Lung (tissue), 12 donors: ENCODE results near the gene R3HCC1L. TPM values are rescaled to one million over a fixed set of nuclear protein-coding genes. Genes with fewer than 3 reads are reported as not detected.

ENCODE experiments used
- ATAC-seq: fragments of 200-7000 bp; cut with Tn5 transposase; one replicate; pipeline ENCODE4 v1.9.1; 2020; ENCODE audit warnings: moderate number of reproducible peaks; ENCODE audit not compliant: insufficient read depth, low FRiP score
- DNase-seq, 3 donors: peaks; one replicate each; pipeline ENCODE4 v3.0.0-alpha.2; 2013 to 2017
- H3K27ac ChIP-seq, 2 donors: one replicate each; pipeline ENCODE4 v1.5.1; 2013; ENCODE audit warnings: mild to moderate bottlenecking in 2 of 2, moderate library complexity in 2 of 2, control low read depth in 1 of 2, inconsistent platforms in 1 of 2, low read depth in 1 of 2, low read length in 1 of 2
- H3K27me3 ChIP-seq, 3 donors: one replicate each; pipeline ENCODE4 v1.5.1; 2013; ENCODE audit warnings: low read length in 2 of 3; ENCODE audit not compliant: control insufficient read depth in 3 of 3, insufficient read depth in 3 of 3
- H3K36me3 ChIP-seq, 4 donors: one replicate each; pipeline ENCODE4 v1.5.1; 2013; ENCODE audit warnings: low read length in 4 of 4, mild to moderate bottlenecking in 1 of 4, moderate library complexity in 1 of 4; ENCODE audit not compliant: control insufficient read depth in 4 of 4, insufficient read depth in 4 of 4
- H3K4me1 ChIP-seq, 5 donors: one replicate each; pipeline ENCODE4 v1.5.1; 2013; ENCODE audit warnings: low read length in 5 of 5, mild to moderate bottlenecking in 2 of 5, moderate library complexity in 1 of 5; ENCODE audit not compliant: control insufficient read depth in 5 of 5, insufficient read depth in 5 of 5
- H3K4me3 ChIP-seq: one replicate; pipeline ENCODE4 v1.5.1; 2013; ENCODE audit warnings: mild to moderate bottlenecking, control low read depth, moderate library complexity
- H3K9ac ChIP-seq, 2 donors: one replicate each; pipeline ENCODE4 v1.5.1; 2013; ENCODE audit warnings: low read length in 2 of 2, control low read depth in 1 of 2; ENCODE audit not compliant: insufficient read depth in 1 of 2
- H3K9me3 ChIP-seq, 4 donors: one replicate each; pipeline ENCODE4 v1.5.1; 2013; ENCODE audit warnings: low read length in 3 of 4, mild to moderate bottlenecking in 1 of 4, moderate library complexity in 1 of 4; ENCODE audit not compliant: control insufficient read depth in 4 of 4, insufficient read depth in 3 of 4
- WGBS, 2 donors: extraction: QIAGEN DNeasy Blood & Tissue Kit; methylation state at CpG; one replicate each; pipeline ENCODE4 v1.1.7; 2013; 5-methylcytosine and 5-hydroxymethylcytosine counted together
- polyA plus RNA-seq, 2 donors: library from polyadenylated mRNA; stranded (reverse); fragments of 200-250 nt; gene quantifications; one replicate each; pipeline ENCODE4 v1.2.1, GENCODE V29; 2013
- total RNA-seq, 2 donors: library from RNA; depleted of rRNA in 1 of 2; stranded (reverse); fragments of >200 nt in 1 of 2; gene quantifications; one replicate each; pipeline ENCODE4 v1.2.1, GENCODE V29; 2014 to 2021
- TF ChIP-seq, protein P1 (sequence below): IDR thresholded peaks from 2 replicates; pipeline ENCODE4 v1.5.1; 2012; ENCODE audit warnings: mild to moderate bottlenecking; ENCODE audit errors: control extremely low read depth, extremely low read depth
- donor health status: control.
- donor health status: control.
- donor health status: Bipolar disorder and iron deficiency.
- donor health status: healthy.
- donor health status: DM: yes; HTN: yes; CAD: no.

R3HCC1L gene
- total and polyA plus RNA-seq, 4 donors, result 5.0 to 39.4 (median 11.3) TPM

DNA sequence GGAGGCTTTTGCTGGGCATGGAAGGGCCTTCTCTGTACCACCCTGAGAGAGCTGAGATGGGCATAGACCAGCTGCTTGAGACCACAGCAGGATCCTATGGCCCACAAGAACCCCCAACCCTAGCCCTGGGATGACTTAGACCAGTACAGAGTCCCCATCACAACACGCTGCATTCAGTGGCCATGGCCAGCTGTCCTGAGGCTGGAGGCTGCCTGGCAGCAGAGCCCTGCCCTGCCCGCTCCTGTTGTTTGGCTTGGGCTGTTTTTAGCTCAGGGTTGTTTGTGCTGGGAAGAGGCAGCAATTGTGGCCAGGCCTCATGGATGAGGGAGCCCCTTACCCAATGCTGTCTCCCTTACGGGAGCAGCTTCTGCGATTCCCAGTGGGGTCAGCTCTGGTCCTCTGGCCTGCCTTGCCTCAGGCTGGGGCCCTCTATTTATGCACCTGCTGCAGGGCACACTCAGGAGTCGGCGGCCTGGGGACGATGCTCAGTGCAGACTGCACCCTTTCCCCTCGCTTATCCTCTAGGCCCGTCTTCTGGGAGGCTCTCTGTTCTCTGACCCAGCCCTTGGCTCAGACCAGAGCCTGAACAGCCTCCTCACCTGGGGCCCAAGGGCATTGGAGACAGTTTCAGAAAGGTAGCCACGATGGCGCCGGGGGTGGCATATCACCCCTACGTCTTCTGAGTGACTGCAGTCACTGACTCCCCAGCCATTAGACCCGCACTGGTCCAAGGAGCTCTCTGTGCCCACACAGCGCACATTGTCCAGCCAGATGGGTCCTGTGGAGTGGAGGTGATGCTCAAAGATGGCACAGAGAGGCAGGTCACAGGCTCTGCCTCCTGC, 127.2 kb downstream of the R3HCC1L start:
- peaks cover 0 to 5% (median 0%) of the 10 kb centered on the region in 5 donors for H3K4me1 ChIP-seq
- no peak for DNase-seq
- no peaks in the 10 kb centered on the region for H3K9me3 ChIP-seq
- H3K27me3 ChIP-seq, result no peaks in the 10 kb centered on the region
- TF ChIP-seq, protein P1, sequence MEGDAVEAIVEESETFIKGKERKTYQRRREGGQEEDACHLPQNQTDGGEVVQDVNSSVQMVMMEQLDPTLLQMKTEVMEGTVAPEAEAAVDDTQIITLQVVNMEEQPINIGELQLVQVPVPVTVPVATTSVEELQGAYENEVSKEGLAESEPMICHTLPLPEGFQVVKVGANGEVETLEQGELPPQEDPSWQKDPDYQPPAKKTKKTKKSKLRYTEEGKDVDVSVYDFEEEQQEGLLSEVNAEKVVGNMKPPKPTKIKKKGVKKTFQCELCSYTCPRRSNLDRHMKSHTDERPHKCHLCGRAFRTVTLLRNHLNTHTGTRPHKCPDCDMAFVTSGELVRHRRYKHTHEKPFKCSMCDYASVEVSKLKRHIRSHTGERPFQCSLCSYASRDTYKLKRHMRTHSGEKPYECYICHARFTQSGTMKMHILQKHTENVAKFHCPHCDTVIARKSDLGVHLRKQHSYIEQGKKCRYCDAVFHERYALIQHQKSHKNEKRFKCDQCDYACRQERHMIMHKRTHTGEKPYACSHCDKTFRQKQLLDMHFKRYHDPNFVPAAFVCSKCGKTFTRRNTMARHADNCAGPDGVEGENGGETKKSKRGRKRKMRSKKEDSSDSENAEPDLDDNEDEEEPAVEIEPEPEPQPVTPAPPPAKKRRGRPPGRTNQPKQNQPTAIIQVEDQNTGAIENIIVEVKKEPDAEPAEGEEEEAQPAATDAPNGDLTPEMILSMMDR, result no peak
- H3K4me3 ChIP-seq, result no peak overlapping the region
- no peak overlapping the region for H3K9ac ChIP-seq
- WGBS, 2 donors, result 85 to 92% methylated on average over 15 of the region's 15 CpGs
- no peak overlapping the region for H3K27ac ChIP-seq
- ATAC-seq, result no peak
- H3K36me3 ChIP-seq, result peaks cover 0 to 3% (median 0%) of the 10 kb centered on the region in 4 donors

DNA sequence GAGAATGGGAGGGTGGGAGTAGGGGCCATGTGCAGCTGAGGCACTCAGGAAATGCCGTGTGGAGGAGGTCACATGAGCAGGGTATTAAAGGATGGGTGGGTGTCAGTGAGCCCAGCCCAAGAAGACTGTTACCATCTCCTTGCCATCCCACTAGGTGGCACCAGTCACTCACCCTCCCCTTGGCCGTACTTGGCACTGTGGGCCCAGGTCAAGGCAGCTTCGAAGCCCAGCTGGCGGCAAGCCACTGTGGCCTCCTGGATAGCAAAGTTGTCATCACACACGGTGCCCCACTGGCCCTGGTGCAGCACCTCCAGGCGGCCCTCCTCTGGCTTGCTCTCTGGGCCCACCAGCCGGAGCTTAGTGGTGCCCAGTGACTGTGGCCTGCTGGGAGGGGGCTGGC, 128.1 kb downstream of the R3HCC1L start:
- no peak overlapping the region for H3K27ac ChIP-seq
- H3K27me3 ChIP-seq, result no peaks in the 10 kb centered on the region
- TF ChIP-seq, protein P1, result peak; percentile 3
- no peaks in the 10 kb centered on the region for H3K36me3 ChIP-seq
- H3K9ac ChIP-seq, result no peak overlapping the region
- WGBS, 2 donors, result 65 to 67% methylated on average over 7 of the region's 7 CpGs
- peaks cover 0 to 5% (median 0%) of the 10 kb centered on the region in 5 donors for H3K4me1 ChIP-seq
- ATAC-seq, result no peak
- H3K4me3 ChIP-seq, result no peak overlapping the region
- DNase-seq, result no peak
- no peaks in the 10 kb centered on the region for H3K9me3 ChIP-seq

DNA sequence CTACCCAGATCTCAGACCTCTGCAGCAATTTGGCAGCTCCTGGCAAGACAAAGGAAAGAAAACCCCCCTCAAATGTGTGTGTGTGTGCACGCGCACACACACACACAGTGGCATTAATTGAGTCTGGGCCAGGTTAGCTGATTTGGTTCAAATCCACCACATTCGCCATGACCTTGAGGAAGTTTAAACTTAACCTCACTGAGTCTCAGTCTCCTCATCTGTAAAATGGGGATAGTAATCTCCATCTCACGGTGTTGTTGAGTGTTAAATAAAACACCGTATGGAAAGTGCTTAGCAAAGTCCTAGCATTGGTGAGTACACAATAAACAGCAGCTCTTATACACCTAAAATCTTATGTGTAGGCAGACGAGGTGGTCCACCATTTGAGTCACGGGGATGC, 128.6 kb downstream of the R3HCC1L start:
- Histone ChIP-seq H3K4me1 (peaks cover 0 to 5% (median 4%) of the 10 kb centered on the region in 5 donors), H3K27ac (no peak overlapping the region), H3K4me3 (no peak overlapping the region), H3K27me3 (no peaks in the 10 kb centered on the region), H3K9ac (no peak overlapping the region), H3K36me3 (no peaks in the 10 kb centered on the region), H3K9me3 (no peaks in the 10 kb centered on the region)
- TF ChIP-seq, protein P1, result no peak
- ATAC-seq (no peak), DNase-seq (no peak)
- WGBS, 2 donors, result 93 to 96% methylated on average over 7 of the region's 7 CpGs
